HG02642 (cell line): Measurements from ENCODE around the gene ATXN3L.

Source experiments
- ATAC-seq: cut with Tn5 transposase; IDR thresholded peaks from one replicate; pipeline ENCODE4 v1.9.1; 2021; ENCODE audit warnings: mild to moderate bottlenecking; ENCODE audit not compliant: unreplicated experiment, poor library complexity

The ATXN3L gene

DNA sequence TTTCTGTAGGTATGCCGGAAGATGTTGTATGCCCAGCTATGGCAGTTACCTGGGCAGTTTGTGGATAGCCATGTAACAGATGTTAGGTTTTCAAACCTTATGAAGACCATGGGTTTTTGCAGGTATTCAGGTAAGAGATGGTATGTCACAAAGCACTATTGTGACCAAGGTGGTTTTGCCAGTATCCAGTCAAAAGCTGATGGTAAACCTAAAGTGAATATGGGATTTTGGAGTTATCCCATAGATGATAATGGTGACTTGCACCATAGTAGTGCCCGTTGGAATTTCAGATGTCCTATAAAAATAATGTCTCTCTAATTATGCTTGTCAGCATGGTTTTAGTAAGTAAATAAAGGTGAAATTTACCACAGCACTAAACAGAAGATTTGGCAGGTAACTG, at the start of gene ATXN3L:
Gene ATXN3L, minus strand, starts transcription at position 101 of the 400 bp plus-strand sequence. CDS start 119 bp downstream, outside the sequence.
- no peak for ATAC-seq

DNA sequence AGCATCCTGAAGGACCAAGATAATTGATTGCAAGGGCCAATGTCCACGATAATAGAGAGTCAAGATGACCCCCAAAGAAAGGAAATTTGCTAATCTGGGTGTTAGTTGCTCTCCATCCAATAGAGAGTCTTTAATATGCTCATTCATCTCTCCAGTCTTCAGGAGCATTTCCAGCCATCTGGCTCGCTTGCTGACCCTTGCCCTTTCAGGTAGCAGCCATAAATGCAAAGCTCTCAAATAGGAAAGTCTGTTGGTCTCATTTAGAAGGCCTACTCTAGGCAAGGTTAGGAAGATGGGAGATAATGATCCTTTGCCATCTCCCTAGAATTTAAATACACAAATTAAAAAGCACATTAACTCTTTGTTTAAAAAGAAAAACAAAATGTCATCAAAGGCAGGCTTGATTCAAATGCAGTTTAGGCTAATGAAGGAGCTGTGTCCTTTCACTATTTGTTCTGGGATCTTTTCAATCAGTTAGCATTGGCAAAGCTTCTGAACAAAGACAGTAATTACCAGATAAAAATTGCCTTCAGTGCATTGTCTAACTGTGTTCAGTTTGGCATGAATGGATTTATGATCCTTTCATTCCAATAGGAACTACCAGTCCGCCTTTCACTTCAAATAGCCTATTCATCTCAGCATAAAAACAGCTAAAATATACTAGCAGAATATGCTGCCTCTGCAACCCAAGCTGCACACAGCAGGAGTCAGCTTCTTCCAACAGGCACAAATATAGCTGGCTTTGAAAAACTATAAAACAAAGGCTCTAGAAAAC, 49.6 kb upstream of the ATXN3L start:
- ATAC-seq: no peak

DNA sequence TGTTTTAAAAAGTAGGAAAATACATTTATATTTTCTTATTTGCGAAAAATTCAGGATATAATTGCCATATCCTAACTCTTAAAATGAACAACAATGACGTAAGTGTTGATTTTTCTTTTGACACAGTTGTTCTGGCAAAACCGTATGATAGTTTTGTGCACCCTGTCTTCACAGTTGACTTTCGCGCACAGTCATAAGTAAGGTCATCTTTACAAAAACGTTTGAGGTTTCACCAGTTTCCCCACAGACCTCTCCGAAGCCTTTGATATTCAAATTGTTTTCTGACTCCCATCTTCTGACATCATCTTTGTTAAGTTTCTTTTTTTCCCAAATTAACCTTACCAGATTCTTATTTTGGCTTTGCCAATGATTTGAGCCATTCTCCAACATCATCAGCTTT, 48.1 kb upstream of the ATXN3L start:
- ATAC-seq: no peak

DNA sequence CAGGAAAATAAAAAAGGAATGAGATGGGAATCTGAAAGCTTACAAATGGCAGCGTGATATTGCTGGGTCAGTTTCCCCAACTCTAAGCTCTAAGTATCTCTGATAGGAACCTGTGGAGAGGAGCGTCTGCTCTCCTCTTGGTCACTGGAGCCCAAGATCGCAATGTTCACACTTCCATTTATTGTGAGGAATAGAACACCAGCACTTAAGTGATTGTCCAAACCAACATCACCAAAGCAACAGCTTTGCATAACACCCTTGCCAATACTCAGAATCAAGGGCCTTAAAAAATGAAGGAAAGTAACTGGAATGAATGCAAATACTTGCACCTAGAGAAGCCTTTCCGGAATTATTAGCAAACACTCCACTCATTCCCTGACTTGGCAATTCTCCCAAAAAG, 46.8 kb upstream of the ATXN3L start:
- ATAC-seq: no peak

DNA sequence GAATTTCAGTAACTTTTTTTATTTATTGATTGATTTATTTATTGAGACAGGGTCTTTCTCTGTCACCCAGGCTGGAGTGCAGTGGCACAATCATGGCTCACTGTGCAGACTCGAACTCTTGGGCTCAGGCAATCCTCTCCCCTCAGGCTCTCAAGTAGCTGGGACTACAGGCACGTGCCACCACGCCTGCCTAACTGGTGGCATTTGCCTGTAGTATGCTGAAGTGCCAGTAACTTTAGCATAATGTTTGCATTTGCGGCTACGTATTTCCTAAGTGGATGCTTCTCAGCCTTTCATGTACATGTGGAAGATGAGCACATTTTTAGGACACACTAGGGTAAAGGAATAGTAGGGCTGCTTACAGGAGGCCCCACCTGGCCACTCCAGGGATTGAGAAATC, 45.3 kb upstream of the ATXN3L start:
- no peak for ATAC-seq

DNA sequence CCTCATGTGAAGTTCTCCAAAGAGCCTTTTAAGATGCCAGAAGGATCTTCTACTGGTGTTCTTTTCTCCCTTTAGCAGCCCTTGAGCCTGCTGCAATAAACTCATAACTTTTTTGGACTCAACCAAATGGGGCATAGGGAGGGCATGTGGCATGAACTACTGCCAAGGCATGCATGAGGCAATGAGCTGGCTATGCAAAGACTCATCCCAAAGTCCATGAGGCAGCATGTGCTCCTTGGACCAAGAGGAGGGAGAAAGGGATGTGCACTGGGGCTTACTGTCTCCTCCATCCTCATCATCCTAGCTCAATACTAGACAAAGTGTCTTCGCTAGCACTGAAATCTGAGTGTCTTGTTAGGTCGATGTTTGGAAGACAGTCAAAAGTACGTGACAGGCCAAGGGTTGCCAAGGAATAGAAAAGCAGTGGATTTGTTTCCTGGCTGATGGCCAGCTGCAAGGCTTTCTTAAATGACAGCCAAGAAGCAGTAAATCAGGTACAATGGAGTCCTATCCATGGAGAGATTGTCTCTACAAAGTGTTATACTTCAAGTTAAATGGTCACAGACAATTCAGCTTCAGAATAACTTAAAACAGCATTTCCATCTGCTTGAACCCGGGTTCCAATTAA, 44.5 kb upstream of the ATXN3L start:
- ATAC-seq: no peak

DNA sequence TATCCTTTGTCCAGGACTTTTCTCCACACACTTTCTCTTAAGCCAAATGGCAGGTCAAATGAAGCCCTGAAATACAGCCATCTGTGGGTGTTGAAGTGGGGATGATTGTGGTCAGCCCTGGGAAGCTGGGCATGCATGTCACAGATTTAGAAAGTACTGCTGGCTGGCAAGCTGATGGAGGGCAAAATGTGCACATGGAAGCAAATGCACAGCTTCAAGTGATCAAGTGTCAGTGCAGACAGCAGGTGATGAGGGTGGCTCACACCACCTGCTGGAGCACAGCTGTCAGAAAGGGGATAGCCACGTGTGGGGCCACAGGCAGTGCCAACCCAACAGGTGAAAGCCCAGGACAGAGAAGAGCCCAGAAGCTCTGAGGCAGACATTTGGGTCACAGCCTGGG, 40.3 kb upstream of the ATXN3L start:
- no peak for ATAC-seq

DNA sequence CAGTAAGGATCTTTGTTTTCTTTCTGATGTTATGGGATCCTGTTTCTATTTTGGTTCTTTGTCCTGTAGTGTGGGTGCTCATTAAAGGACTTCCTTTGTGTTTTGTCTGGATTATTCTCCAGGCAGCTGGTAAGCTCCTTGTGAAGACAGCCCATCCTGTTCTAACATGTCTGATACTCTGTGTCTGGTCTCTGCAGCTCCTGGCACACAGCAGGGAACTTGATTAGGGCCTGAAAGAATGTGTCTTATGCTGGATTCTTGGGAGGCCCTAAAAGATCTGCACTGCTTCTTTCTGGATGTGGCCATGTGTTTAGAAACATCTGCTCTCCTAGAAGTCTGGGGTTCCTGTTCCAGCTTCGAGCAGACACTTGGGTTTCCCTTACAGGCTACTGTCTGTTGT, 38.1 kb upstream of the ATXN3L start:
- no peak for ATAC-seq

DNA sequence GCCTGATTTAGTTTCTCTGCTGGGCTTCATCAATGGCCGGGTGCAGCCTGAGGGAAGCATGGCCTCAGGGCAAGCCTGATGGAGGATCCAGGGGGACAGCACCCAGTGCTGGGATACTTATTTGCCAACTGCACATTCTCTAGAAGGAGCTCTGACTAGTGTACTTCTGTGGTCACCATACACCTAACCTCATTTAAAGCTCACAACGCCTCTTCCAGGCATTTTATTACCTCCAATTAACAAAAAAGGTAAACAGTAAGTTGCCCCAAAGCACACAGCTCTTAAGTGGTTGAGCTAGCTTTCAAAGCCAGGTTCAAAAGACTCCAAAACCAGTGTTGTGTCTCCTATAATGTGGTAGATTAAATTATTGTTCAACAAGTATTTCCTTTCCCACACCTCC, 26.8 kb upstream of the ATXN3L start:
- no peak for ATAC-seq

DNA sequence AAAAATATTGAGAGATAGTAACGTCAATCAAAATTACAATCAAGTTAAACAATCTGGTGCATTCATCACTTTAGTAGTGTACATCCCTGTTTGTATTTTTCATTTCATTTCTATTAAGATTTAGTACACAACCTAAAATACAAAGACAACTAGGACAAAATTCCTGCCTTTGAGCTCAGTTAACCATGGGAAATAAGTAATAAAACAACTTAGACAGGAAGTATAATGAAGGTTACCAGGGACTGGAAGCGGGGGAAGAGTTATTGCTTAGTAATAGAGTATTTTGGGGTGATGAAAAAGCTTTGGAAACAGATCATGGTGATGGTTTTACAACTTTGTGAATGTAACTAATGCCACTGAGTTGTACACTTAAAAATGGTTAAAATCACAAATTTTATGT, 25.6 kb upstream of the ATXN3L start:
- ATAC-seq: no peak

DNA sequence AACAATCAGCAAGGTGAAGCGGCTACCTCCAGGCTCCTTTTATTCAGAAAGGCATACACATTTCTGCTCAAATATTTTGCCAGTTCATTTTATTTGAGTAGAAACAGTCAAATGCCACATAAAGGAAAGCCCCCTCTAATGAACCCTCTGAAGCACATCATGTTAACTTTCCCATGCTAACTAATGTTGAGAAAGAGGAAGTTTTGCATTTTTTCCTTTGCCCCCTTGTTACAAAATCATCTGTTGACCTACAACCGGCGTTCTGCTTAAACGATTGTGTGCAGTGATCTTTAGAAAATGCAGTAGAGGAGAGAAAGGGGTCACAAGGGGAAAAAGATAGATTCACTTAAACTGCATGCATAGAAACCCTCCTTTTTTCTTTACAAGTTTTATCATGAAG, 25.2 kb upstream of the ATXN3L start:
- ATAC-seq: no peak

DNA sequence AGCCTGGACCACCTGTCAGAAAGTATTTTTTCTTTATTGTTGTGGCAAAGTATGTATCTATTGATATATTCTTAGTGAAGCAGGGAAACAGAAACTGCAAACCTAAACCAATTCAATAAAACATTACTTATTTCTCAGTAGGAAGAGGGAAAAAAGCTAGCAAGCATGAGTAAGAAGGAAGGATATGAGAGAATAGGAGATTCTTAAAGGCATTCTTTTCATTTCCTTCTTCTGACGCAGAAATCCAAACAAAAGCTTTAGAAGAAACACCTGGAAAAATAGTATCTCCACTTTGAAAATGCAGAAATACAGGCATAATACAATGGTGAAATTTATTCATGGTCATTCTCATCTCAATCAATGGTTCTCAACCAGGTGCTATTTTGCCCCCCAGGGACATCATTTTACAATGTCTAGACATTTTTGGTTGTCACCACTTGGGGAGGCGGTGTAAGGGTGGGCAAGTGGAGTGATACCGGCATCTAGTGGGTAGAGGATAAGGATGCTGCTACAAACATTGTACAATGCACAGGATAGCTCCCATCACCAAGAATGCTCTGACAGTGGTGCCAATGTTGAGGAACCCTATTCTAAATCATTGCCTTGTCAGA, 21.7 kb upstream of the ATXN3L start:
- no peak for ATAC-seq

DNA sequence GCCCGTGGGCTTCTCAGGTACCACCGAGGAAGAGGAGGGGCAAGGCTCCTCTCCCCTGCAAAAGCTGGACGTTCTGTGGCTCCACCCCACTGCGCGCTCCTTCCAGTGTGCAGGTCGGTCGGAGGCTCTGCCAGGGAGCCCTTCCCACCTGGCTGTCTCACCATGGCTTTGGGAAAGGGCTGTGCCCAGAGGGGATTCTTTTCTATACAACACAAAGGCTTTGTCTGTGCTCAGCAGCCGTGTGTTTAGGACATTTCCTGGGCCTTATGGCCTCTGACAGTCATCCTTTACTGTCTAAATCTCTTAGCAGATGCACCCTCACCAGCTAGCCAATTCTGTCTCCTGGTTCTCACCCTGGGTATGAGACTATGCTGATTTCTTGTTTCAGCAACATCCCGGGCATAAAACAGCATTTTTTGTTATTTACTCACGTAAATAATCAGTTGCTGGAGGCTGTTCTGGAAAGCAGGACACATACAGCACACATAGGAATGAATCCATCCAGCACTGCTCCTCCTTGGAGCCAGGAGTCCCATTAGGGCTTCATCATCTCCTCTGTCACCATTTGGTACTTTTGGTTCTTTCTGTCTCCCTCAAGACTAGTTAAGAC, 20.4 kb upstream of the ATXN3L start:
- ATAC-seq: no peak

DNA sequence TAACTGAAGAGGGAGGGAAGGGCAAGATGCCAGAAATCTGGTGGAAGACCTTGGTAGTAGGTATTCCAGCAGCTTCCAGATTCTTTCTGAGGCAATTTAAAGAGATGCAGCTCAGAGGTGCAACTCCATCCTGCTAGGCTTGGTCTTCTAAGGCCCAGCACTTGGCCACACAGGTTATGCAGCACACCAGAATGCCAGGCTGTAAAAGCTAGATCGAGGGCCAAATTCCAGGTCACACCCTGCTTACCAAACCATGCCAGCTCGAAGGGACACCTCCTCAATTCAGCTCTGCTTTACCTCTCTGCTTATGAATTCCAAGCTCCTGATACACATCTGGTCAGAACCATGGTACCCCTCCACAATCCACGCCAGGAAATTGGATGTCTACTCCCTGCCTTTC, 19.8 kb upstream of the ATXN3L start:
- no peak for ATAC-seq

DNA sequence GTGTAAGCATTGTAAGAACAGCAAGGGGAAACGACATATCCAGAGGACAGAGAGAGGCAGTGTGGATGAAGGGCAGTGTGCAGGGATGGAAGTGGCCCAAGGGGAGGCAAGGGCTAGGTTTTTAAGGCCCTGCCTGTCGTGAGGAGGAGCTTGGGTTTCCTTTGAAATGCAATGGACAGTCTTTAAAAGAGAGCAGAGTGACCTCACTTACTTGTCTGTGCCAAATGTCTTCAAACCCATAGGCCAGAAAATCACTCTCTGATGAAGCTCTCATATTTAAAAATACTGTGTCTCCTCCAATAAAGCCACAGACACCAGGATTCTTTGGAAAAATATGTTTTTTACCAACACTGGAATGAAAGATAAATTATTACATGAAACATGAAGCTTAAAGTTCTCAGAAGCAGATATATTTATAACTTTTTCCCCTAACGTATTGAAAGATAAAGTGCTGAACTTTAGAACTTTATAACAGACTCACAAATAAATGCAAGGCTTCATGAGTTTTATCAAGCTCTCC, 19.2 kb upstream of the ATXN3L start:
- ATAC-seq: no peak

DNA sequence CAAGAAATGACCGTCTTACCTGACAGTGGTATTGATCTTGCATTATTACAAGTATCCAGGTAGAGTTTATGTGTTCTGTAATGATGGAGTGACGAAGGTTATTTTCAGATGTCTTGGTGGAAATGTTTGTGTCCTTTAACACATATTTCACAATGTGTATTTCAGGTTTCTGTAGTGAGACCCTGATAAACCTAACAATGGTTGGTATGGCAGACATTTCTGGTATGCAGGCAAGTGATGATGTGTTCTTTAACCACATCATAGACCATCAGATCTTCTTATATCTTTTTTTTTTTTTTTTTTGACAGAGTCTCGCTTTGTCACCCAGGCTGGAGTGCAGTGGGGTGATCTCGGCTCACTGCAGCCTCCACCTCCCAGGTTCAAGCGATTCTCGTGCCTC, 14.6 kb upstream of the ATXN3L start:
- ATAC-seq: no peak

DNA sequence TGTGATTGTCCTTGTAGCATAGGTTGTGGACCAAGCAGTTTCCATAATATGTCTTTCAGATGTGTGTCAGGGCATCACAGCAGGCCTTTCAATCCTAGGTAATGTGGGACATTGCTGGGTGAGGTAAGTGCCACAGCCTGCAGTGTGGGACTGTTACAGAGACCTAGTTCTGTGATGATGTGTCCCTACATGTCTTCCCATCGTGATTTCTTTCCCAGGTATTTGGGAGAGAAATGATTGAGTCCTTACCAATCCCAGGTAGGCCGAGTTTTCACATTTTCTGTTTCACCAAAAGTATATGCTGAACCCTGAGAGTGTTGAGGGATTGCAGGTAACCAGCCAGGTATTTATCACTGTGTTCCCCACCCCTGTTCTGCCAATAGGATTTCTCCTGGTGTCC, 10.6 kb upstream of the ATXN3L start:
- no peak for ATAC-seq

DNA sequence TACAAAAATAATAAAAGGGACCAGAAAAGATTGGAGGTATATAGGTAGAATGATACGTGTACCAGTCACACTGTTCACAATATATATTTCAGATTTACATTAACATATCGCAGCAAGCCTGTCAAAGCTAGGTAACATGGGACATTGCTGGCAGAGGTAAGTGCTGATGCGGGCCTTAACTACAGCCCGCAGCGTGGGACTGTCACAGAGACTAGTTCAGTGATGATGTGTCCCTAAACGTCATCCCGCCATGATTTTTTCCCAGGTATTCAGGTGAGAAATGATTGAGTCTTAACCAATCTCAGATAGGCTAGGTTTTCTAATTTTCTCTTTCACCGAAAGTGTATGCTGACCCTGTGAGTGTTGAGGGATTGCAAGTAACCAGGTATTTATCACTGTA, 7.8 kb upstream of the ATXN3L start:
- no peak for ATAC-seq

DNA sequence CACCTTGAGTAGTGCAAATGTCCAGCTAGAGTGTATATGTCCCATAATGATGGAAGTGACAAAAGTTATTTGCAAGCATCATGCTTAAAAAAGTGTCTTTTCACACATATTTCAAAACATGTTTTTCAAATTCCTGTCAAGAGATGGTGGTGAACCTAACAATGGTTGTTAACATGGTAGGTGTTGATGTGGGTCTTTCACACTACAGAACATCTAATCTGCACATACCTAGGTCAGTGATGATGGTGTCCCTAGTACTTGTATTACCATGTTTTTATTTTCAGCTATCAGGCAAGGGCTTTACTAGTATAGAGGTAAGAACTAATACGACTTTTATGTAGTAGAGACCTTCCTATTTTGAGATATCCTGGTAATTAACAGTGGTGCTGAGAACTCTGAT, 3.4 kb upstream of the ATXN3L start:
- no peak for ATAC-seq

DNA sequence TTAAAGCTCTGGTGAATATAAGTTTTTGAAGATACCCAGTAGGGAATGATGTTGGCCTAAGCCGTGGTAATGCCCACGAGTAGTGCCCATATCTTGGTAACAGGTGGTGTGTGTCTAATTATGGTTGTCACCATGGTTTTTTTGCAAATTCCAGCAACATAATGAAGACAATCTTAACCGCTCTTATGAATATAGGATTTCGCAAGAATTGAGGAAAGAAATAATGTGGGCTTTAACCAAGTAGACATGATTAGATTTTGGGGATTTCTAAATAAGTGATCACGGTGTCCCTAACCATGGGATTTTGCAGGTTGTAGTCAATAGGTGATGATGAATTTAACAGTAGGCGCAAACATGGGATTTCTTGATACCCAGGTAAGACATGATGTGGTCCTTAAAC, 2.5 kb downstream of the ATXN3L start:
- no peak for ATAC-seq

DNA sequence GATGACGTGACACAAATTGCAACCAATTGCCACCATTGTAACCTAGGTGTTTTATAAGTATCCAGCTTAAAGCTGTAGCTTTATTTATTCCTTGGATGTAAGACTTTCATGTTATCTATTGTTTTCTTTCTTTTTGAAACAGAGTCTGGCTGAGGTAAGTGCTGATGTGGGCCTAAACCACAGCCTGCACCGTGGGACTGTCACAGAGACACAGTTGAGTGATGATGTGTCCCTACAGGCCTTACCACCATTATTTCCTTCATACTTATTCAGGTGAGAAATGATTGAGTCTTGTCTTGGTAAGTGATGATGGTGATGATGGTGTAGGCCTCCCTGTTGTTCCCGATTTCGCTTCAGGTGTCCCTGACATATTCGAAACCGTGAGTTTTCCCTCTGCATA, 8.3 kb downstream of the ATXN3L start:
- ATAC-seq: no peak
